Body of pancreas (tissue), 4 donors: Measurements from ENCODE around the gene KTI12. TPM values are rescaled to one million over a fixed set of nuclear protein-coding genes. Genes with fewer than 3 reads are reported as not detected.
"Not testable (repeated sequence)": the region's sequence is repeated elsewhere in the genome, so short reads cannot be mapped to it uniquely, and the experiment has no call there.

Source experiments
- ATAC-seq: fragments of 150-250 bp; one replicate; pipeline ENCODE4 v1.9.1; 2016
- DNase-seq, 4 donors: peaks; one replicate each; pipeline ENCODE4 v3.0.0-alpha.2; 2019
- H3K27ac ChIP-seq, 4 donors: fragments of 200-600 bp; sonication (generic); 1 replicate in 3 of 4; 2 replicates in 1 of 4; pipeline versions ENCODE4 v1.5.1 to v1.6.1; 2016 to 2019; ENCODE audit warnings: mild to moderate bottlenecking in 1 of 4, mixed read lengths in 1 of 4, moderate library complexity in 1 of 4
- H3K27me3 ChIP-seq, 2 donors: fragments of 200-600 bp; sonication (generic); one replicate each; pipeline ENCODE4 v1.6.0; 2016; ENCODE audit warnings: mild to moderate bottlenecking in 1 of 2
- H3K36me3 ChIP-seq, 2 donors: fragments of 200-600 bp; sonication (generic); replicated peaks in 1 of 2; 2 replicates each; pipeline ENCODE4 v1.5.1; 2016; ENCODE audit warnings: low read depth in 2 of 2; ENCODE audit not compliant: insufficient read depth in 1 of 2
- H3K4me1 ChIP-seq: fragments of 200-600 bp; sonication (generic); one replicate; pipeline ENCODE4 v1.6.0; 2016
- H3K4me3 ChIP-seq, 2 donors: fragments of 200-600 bp; sonication (generic); 1 replicate in 1 of 2; 2 replicates in 1 of 2; pipeline ENCODE4 v1.5.1; 2016 to 2019
- H3K9me3 ChIP-seq, 3 donors: fragments of 200-600 bp; sonication (generic); 1 replicate in 2 of 3; 2 replicates in 1 of 3; pipeline ENCODE4 v1.5.1; 2016
- POLR2A ChIP-seq, 3 donors: fragments of 450-650 bp; IDR thresholded peaks; one replicate each; pipeline ENCODE4 v1.6.1; 2016; ENCODE audit warnings: antibody characterized with exemption in 3 of 3, mild to moderate bottlenecking in 2 of 3
- WGBS, 2 donors: methylation state at CpG; one replicate each; pipeline ENCODE4 v1.1.5; 2017; 5-methylcytosine and 5-hydroxymethylcytosine counted together
- intact Hi-C: fragments of 100-400 bp; cut with DNase I; formaldehyde crosslinking; loops from one replicate; pipeline ENCODE4 v1.15.1; 2023
- total RNA-seq, 2 donors: library from RNA; depleted of rRNA; stranded (reverse); fragments of >200 nt; gene quantifications; one replicate each; pipeline ENCODE4 v1.1.0, GENCODE V29; 2016
- TF ChIP-seq, protein P1 (sequence below), 7 experiments: fragments of 450-650 bp in 4 of 7; fragments of 200-600 bp in 3 of 7; sonication (generic) in 3 of 7; IDR thresholded peaks; one replicate each; pipeline ENCODE4 v1.5.1; 2016 to 2019; ENCODE audit warnings: antibody characterized with exemption in 7 of 7

KTI12 gene
- total RNA-seq, 2 donors from 2014 or later: 7.6 to 8.8 TPM

DNA sequence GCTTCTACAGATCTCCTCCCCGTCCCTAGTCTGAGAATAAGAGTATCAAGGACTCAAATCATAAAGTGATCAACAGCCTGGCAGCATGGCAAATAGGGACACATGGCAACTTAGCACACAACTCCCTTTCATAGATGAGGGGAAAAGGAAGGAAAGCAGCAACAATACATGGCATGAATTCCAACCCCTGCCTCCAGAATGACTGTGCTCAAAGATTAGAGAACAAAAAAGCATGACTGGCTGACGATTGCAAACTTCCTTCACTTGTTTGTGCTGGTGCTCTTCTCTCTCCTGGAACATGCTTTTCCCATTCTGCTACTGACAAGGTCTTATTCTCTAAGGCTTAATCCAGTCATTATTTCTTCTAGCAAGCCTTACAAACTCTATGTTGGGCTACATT is 11.5 kb downstream of the KTI12 start:
- ATAC-seq (no peak), DNase-seq (no peak)
- Histone ChIP-seq H3K4me1 (no peaks in the 10 kb centered on the region), H3K9me3 (no peaks in the 10 kb centered on the region), H3K27me3 (no peaks in the 10 kb centered on the region), H3K27ac (no peak overlapping the region), H3K36me3 (peaks cover 0 to 18% of the 10 kb centered on the region in 2 donors), H3K4me3 (no peak overlapping the region)
- intact Hi-C loops: no loop called here
- TF ChIP-seq, protein P1, sequence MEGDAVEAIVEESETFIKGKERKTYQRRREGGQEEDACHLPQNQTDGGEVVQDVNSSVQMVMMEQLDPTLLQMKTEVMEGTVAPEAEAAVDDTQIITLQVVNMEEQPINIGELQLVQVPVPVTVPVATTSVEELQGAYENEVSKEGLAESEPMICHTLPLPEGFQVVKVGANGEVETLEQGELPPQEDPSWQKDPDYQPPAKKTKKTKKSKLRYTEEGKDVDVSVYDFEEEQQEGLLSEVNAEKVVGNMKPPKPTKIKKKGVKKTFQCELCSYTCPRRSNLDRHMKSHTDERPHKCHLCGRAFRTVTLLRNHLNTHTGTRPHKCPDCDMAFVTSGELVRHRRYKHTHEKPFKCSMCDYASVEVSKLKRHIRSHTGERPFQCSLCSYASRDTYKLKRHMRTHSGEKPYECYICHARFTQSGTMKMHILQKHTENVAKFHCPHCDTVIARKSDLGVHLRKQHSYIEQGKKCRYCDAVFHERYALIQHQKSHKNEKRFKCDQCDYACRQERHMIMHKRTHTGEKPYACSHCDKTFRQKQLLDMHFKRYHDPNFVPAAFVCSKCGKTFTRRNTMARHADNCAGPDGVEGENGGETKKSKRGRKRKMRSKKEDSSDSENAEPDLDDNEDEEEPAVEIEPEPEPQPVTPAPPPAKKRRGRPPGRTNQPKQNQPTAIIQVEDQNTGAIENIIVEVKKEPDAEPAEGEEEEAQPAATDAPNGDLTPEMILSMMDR (IDR thresholded peaks at IDR 0.05): no peak
- no peak for TF ChIP-seq POLR2A (IDR thresholded peaks at IDR 0.05)
- WGBS, 2 donors: 84 to 87% methylated on average over 2 of the region's 2 CpGs

DNA sequence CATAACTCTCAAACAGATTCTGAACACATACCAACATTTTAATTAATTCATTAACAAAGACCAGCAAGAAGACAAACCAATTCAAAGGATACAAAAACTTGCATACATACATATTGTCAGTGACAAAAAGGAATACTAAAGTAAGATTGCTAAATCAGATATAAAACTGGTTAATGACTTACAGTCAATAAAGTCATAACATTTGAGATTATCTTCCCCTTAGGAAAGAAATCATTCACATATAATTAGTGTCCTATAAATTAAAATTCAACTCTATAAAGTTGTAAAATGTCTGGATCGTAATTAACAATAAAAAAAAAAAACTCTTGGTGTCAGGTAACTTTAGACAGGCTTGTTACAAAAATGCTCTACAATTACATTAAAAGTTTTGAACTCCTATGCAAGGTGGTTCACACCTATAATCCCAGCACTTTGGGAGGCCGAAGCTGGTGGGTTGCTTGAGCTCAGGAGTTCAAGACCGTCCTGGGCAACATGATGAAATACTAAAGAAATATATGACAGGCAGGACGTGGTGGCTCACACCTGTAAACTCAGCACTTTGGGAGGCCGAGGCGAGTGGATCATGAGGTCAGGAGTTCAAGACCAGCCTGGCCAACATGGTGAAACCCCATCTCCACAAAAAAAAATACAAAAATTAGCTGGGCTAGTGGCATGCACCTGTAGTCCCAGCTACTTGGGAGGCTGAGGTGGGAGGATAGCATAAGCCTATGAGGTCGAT is 25.4 kb downstream of the KTI12 start:
- ATAC-seq (no peak), DNase-seq (no peak)
- TF ChIP-seq POLR2A (IDR thresholded peaks at IDR 0.05): no peak
- TF ChIP-seq, protein P1 (IDR thresholded peaks at IDR 0.05): no peak
- WGBS, 2 donors: 86 to 91% methylated on average over 7 of the region's 7 CpGs
- H3K36me3 ChIP-seq: no peaks in the 10 kb centered on the region
- no peaks in the 10 kb centered on the region for H3K27me3 ChIP-seq
- no peak overlapping the region for H3K4me3 ChIP-seq
- peaks cover 42% of the 10 kb centered on the region for H3K4me1 ChIP-seq
- intact Hi-C loops: no loop called here
- H3K9me3 ChIP-seq: no peaks in the 10 kb centered on the region
- peak overlapping the region in 1 of 4 donors; percentile 18 for H3K27ac ChIP-seq

- Histone ChIP-seq H3K36me3 (no peaks in the 10 kb centered on the region), H3K4me1 (peaks cover 42% of the 10 kb centered on the region), H3K9me3 (no peaks in the 10 kb centered on the region), H3K4me3 (no peak overlapping the region), H3K27ac (peak overlapping the region in 1 of 4 donors; percentile 18), H3K27me3 (no peaks in the 10 kb centered on the region)
- ATAC-seq (peak; percentile 28), DNase-seq (peak in 2 of 4 donors; percentile 23)
- TF ChIP-seq, protein P1 (IDR thresholded peaks at IDR 0.05): no peak
- TF ChIP-seq POLR2A (IDR thresholded peaks at IDR 0.05): no peak
- intact Hi-C loops: no loop called here
- WGBS, 2 donors: 9 to 19% methylated on average over 5 of the region's 5 CpGs
These were observed 26.2 kb downstream of the KTI12 start for GRCh38 chr1:52007215-52008002.

GRCh38 chr1:52006081-52006553 is 27.5 kb downstream of the KTI12 start:
- H3K4me3 ChIP-seq, H3K27me3 ChIP-seq, intact Hi-C loops, H3K36me3 ChIP-seq, H3K9me3 ChIP-seq, DNase-seq, ATAC-seq: not testable (repeated sequence)
- Histone ChIP-seq H3K27ac (peak overlapping the region in 3 of 4 donors; percentile 54 to 74 (median 65)), H3K4me1 (peaks cover 36% of the 10 kb centered on the region)
- 24 to 30% methylated on average over 5 of the region's 5 CpGs for WGBS, 2 donors

- H3K4me3 ChIP-seq, H3K36me3 ChIP-seq, H3K27me3 ChIP-seq, intact Hi-C loops, H3K9me3 ChIP-seq: not testable (repeated sequence)
- WGBS, 2 donors: 9 to 11% methylated on average over 3 of the region's 3 CpGs
- DNase-seq: peak in 1 of 4 donors; percentile 10
- peak overlapping the region in 3 of 4 donors; percentile 54 to 74 (median 65) for H3K27ac ChIP-seq
- peaks cover 36% of the 10 kb centered on the region for H3K4me1 ChIP-seq
- ATAC-seq: peak; percentile 43
These were observed 28.1 kb downstream of the KTI12 start for GRCh38 chr1:52005548-52005947.
